Cardiac fibroblast (primary cell): Measurements from ENCODE around the gene MGMT.

Experiments used
- DNase-seq, 2 donors: peaks; one replicate each; pipeline versions ENCODE4 v3.0.0 to v3.0.0-alpha.2; 2010; ENCODE audit warnings: low read depth in 2 of 2
- H3K4me3 ChIP-seq, 2 donors: replicated peaks in 1 of 2; 1 replicate in 1 of 2; 2 replicates in 1 of 2; pipeline ENCODE4 v1.5.1; 2011; ENCODE audit warnings: low read depth in 2 of 2, low read length in 2 of 2, mild to moderate bottlenecking in 2 of 2, moderate library complexity in 1 of 2
- TF ChIP-seq, protein P1 (sequence below): IDR thresholded peaks from one replicate; pipeline ENCODE4 v1.5.1; 2011; ENCODE audit warnings: low read depth, mild to moderate bottlenecking, low read length, inconsistent platforms

Gene MGMT

DNA sequence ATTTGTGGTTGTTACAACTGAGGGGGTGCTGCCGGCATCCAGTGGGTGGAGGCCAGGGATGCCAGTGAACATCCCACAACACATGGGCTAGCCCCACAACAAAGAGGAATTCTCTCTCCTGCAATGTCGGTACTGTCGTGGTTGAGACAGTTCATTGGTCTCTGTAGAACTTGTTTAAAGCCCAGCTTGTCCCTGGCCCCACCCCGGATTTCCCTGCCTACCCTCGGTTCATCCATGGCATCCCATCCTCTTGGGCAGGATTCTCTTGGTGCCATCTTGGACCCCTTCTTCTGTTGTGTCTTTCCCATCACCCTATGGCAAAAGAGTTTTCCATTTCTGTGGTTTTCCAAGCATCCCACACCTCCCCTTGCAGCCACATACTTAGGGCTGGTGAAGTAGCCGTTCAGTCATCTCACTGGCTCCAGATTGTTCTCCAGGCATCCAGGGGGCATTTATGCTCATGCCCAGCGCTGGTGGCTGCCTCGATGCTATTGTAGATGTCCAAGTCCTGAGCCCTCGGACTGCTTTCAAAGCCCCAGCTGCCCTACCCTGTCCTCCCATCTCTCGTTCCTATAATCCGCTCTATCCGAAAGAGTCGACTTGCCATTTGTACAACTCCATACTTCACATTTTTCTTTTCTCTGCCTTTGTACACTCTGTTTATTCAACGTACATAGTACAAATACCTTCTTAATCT lies 39.2 kb downstream of the MGMT start:
- no peak for DNase-seq
- TF ChIP-seq, protein P1, sequence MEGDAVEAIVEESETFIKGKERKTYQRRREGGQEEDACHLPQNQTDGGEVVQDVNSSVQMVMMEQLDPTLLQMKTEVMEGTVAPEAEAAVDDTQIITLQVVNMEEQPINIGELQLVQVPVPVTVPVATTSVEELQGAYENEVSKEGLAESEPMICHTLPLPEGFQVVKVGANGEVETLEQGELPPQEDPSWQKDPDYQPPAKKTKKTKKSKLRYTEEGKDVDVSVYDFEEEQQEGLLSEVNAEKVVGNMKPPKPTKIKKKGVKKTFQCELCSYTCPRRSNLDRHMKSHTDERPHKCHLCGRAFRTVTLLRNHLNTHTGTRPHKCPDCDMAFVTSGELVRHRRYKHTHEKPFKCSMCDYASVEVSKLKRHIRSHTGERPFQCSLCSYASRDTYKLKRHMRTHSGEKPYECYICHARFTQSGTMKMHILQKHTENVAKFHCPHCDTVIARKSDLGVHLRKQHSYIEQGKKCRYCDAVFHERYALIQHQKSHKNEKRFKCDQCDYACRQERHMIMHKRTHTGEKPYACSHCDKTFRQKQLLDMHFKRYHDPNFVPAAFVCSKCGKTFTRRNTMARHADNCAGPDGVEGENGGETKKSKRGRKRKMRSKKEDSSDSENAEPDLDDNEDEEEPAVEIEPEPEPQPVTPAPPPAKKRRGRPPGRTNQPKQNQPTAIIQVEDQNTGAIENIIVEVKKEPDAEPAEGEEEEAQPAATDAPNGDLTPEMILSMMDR, result no peak
- H3K4me3 ChIP-seq, result no peak overlapping the region

DNA sequence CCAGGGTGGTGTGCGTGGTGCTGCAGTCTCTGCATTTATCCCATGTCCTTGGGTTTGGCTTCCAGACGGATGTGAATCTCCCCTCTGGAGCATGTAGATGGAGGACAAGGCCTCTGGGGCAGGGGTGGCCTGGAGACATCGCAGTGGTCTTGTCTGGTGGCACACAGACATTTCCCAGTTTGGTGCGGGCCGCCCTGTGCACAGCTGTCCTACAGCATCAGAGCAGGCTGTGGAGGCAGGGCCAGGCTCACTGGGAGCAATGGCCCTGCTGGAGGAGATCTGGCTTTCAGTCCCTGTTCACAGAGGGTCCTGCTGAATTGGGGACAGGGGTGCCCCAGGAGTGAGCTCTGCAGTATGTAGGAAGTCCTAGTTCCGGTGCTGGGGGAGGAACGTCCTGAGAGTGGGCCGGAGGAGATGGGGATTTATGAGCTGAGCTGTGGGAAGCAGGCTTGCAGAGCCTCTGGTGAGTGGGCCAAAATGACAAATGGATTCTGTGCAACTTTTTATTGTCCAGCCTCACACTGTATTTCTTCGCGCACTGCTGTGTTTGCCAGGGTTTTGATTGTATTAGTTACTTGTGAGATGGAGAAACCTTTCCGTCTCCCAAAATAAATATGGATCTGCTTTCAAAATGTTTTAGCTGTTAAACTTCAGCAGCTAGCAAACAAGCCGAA lies 40.3 kb downstream of the MGMT start:
- H3K4me3 ChIP-seq, result no peak overlapping the region
- TF ChIP-seq, protein P1, result no peak
- DNase-seq, result no peak

DNA sequence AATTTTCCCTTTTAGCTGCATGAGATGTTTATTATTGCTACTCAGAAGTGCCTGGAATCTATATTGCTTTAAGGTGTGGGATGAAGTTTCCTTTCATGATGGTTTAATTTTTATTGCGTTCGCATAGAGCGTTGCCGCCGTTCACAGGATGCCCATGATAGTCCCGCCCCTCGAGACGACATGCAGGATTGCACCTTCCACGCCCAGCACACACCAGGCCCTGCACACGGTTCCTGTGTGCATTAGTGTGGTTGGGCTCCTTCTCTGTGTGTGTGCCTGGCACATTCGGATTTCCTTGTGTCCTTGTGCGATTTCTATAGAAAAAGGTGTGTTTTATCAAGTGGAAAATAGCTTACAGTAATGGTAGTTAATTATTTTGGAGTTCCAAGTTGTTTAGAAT lies 42.1 kb downstream of the MGMT start:
- no peak for DNase-seq
- no peak overlapping the region for H3K4me3 ChIP-seq
- TF ChIP-seq, protein P1, result no peak

DNA sequence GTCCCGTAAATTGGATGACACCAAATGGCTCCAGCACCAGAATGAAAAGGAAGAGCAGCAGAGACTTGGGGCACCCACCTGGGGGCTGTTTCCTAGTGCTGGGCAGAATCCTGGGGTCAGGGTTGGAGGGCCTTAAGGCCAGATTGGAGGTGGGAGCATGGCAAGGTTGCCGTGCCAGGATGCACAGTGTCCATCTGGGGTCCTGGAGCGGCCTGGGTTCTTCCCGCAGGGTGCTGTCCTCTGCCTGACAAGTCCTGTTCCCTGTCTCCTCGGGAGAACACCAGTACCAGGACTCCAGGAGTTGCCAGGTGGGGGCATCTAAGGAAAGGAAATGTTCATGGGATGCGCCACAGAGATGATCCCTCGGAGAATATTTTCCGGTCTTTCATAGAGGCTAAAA lies 42.8 kb downstream of the MGMT start:
- no peak for DNase-seq
- TF ChIP-seq, protein P1, result no peak
- H3K4me3 ChIP-seq, result no peak overlapping the region

DNA sequence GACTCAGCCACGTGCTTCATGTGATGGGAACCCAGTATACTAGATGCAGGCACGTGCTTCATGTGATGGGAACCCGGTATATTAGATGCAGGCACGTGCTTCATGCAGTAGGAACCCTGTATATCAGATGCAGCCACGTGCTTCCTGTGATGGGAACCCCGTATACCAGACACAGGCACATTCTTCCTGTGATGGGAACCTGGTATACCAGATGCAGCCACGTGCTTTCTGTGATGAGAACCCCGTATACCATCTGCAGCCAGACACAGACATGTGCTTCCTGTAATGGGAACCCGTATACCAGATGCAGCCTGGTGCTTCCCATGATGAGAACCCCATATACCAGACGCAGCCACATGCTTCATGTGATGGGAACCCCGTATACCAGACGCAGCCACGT lies 44.0 kb downstream of the MGMT start:
- H3K4me3 ChIP-seq, result no peak overlapping the region
- no peak for DNase-seq
- TF ChIP-seq, protein P1, result no peak

DNA sequence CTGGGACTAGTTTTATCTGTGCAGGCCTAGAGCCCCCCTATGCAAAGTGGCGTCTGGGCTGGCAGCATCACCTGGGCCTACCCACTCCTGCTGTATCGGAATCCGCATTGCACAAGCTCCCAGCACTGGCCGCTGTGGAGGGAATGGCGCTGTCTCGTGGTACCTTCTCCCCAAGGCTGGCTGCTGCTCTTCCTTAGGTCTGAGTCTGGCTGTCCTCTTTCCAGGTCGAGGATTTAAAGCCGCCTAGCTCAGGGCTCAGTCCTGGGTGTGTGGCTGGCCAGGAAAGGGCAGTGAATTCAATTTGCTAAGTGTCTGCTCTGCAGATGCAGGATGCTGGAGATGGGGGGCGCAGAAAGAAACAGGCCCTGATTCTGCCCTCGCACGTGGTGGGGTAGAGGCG lies 44.7 kb downstream of the MGMT start:
- DNase-seq, result no peak
- H3K4me3 ChIP-seq, result no peak overlapping the region
- TF ChIP-seq, protein P1, result no peak

DNA sequence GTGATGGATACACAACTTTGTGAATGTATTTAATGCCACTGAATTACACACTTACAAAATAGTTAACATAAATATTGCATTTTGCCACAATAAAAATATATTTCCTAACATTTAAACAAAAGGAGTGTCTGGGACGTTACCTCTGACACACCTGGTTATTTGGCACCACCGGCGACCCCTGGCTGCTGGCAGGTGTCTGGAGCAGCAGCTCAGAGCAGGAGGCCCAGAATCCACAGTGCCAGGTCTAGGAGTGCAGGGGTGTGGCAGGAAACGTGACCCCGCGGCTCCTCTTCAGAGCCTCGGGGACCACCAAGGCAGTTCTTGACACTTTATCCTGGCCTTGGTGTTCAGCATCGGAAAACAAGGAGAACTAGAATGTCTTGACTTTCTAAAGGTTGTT lies 46.3 kb downstream of the MGMT start:
- no peak for DNase-seq
- H3K4me3 ChIP-seq, result no peak overlapping the region
- TF ChIP-seq, protein P1, result no peak
